Measurements from ENCODE around the gene SEMA3D. TPM values are rescaled to one million over a fixed set of nuclear protein-coding genes. Genes with fewer than 3 reads are reported as not detected.

The SEMA3D gene
- total and polyA plus RNA-seq, 9 donors, result 0.75 to 6.1 (median 3.0) TPM

- peak; percentile 10 to 39 (median 29) for DNase-seq
Measured at GRCh38 chr7:85103357-85103756, 83.5 kb downstream of the SEMA3D start.

GRCh38 chr7:85102813-85103350 is 84.0 kb downstream of the SEMA3D start:
- TF ChIP-seq EP300 (IDR thresholded peaks at IDR 0.05) (no peak), CTCF (IDR thresholded peaks at IDR 0.05) (no peak), POLR2A (IDR thresholded peaks at IDR 0.05) (no peak)
- 2 to 4% (median 2%) methylated on average over 2 of the region's 2 CpGs for WGBS, 3 donors
- H3K27me3 ChIP-seq, result no peaks in the 10 kb centered on the region
- H3K4me3 ChIP-seq, result no peak overlapping the region
- no peaks in the 10 kb centered on the region for H3K9me3 ChIP-seq
- intact Hi-C loops (cut with DNase I), result no loop called here
- DNase-seq, result no peak
- H3K27ac ChIP-seq, result no peak overlapping the region
- peaks cover 2% of the 10 kb centered on the region for H3K4me1 ChIP-seq (ENCODE audit: insufficient read depth)
- H3K36me3 ChIP-seq, result no peaks in the 10 kb centered on the region

More at GRCh38 chr7:85103357-85103756, 83.5 kb downstream of the SEMA3D start:
- TF ChIP-seq EP300 (IDR thresholded peaks at IDR 0.05), result no peak
- no peak for TF ChIP-seq POLR2A (IDR thresholded peaks at IDR 0.05)
- Histone ChIP-seq H3K9me3 (no peaks in the 10 kb centered on the region), H3K4me3 (no peak overlapping the region), H3K27ac (no peak overlapping the region), H3K4me1 (ENCODE audit: insufficient read depth) (peaks cover 2% of the 10 kb centered on the region), H3K36me3 (no peaks in the 10 kb centered on the region), H3K27me3 (no peaks in the 10 kb centered on the region)
- intact Hi-C loops (cut with DNase I), result no loop called here
- WGBS, 3 donors, result 4 to 8% (median 5%) methylated on average over 3 of the region's 3 CpGs

GRCh38 chr7:85101347-85101746 is 85.5 kb downstream of the SEMA3D start:
- intact Hi-C loops (cut with DNase I), result no loop called here
- Histone ChIP-seq H3K27me3 (no peaks in the 10 kb centered on the region), H3K27ac (no peak overlapping the region), H3K4me1 (ENCODE audit: insufficient read depth) (peaks cover 2% of the 10 kb centered on the region), H3K9me3 (no peaks in the 10 kb centered on the region), H3K36me3 (no peaks in the 10 kb centered on the region), H3K4me3 (no peak overlapping the region)
- DNase-seq, result no peak
- no peak for TF ChIP-seq EP300 (IDR thresholded peaks at IDR 0.05)
- TF ChIP-seq CTCF (IDR thresholded peaks at IDR 0.05), result no peak
- TF ChIP-seq POLR2A (IDR thresholded peaks at IDR 0.05), result no peak
- WGBS, 3 donors, result 84 to 87% (median 86%) methylated on average over 2 of the region's 2 CpGs

- no peaks in the 10 kb centered on the region for H3K27me3 ChIP-seq
- no peaks in the 10 kb centered on the region for H3K4me1 ChIP-seq (ENCODE audit: insufficient read depth)
- no peak overlapping the region for H3K27ac ChIP-seq
- TF ChIP-seq POLR2A (IDR thresholded peaks at IDR 0.05) (no peak), CTCF (IDR thresholded peaks at IDR 0.05) (no peak), EP300 (IDR thresholded peaks at IDR 0.05) (no peak)
- no peaks in the 10 kb centered on the region for H3K36me3 ChIP-seq
- no peaks in the 10 kb centered on the region for H3K9me3 ChIP-seq
- DNase-seq, result no peak
- intact Hi-C loops (cut with DNase I), result no loop called here
- 88 to 94% (median 94%) methylated on average over 1 of the region's 1 CpG for WGBS, 3 donors
- H3K4me3 ChIP-seq, result no peak overlapping the region
Measured at GRCh38 chr7:85097844-85098243, 89.0 kb downstream of the SEMA3D start.

- H3K9me3 ChIP-seq, result no peaks in the 10 kb centered on the region
- DNase-seq, result no peak
- no peak for TF ChIP-seq POLR2A (IDR thresholded peaks at IDR 0.05)
- no peak for TF ChIP-seq CTCF (IDR thresholded peaks at IDR 0.05)
- TF ChIP-seq EP300 (IDR thresholded peaks at IDR 0.05), result no peak
- H3K27ac ChIP-seq, result no peak overlapping the region
- no peak overlapping the region for H3K4me3 ChIP-seq
- H3K4me1 ChIP-seq (ENCODE audit: insufficient read depth), result no peaks in the 10 kb centered on the region
- H3K27me3 ChIP-seq, result no peaks in the 10 kb centered on the region
- 44 to 59% (median 49%) methylated on average over 2 of the region's 2 CpGs for WGBS, 3 donors
- H3K36me3 ChIP-seq, result no peaks in the 10 kb centered on the region
- intact Hi-C loops (cut with DNase I), result no loop called here
Measured at GRCh38 chr7:85095806-85096205, 91.0 kb downstream of the SEMA3D start.
